ENCODE results near the gene TMEM19. TPM values are rescaled to one million over a fixed set of nuclear protein-coding genes. Genes with fewer than 3 reads are reported as not detected.

The TMEM19 gene
- total RNA-seq, 4 donors from 2014 or later: 9.6 to 24.2 (median 16.6) TPM

GRCh38 chr12:71702590-71702989 is 16.7 kb downstream of the TMEM19 start:
- no peaks in the 10 kb centered on the region for H3K27me3 ChIP-seq
- intact Hi-C loops (cut with DNase I): no loop called here
- no peak overlapping the region for H3K4me3 ChIP-seq
- 78% methylated on average over 4 of the region's 5 CpGs for WGBS
- H3K27ac ChIP-seq (replicated peaks in 1 of 4): no peak overlapping the region
- TF ChIP-seq CTCF (IDR thresholded peaks at IDR 0.05): no peak
- TF ChIP-seq POLR2A (IDR thresholded peaks at IDR 0.05; ENCODE audit: low read depth): no peak
- no peaks in the 10 kb centered on the region for H3K4me1 ChIP-seq
- H3K9me3 ChIP-seq: no peaks in the 10 kb centered on the region
- peaks cover 28 to 74% (median 45%) of the 10 kb centered on the region in 4 donors for H3K36me3 ChIP-seq
- no peak for DNase-seq (ENCODE audit: extremely low spot score)

- TF ChIP-seq POLR2AphosphoS5 (IDR thresholded peaks at IDR 0.05) (no peak), EP300 (IDR thresholded peaks at IDR 0.05) (no peak), POLR2A (IDR thresholded peaks at IDR 0.05; ENCODE audit: low read depth) (no peak), CTCF (IDR thresholded peaks at IDR 0.05) (no peak)
- Histone ChIP-seq H3K4me1 (no peaks in the 10 kb centered on the region), H3K36me3 (peaks cover 28 to 67% (median 42%) of the 10 kb centered on the region in 4 donors), H3K27me3 (no peaks in the 10 kb centered on the region), H3K9me3 (no peaks in the 10 kb centered on the region), H3K27ac (replicated peaks in 1 of 4) (no peak overlapping the region), H3K4me3 (no peak overlapping the region)
- intact Hi-C loops (cut with DNase I): no loop called here
- no peak for DNase-seq (ENCODE audit: extremely low spot score)
- WGBS: 78% methylated on average over 2 of the region's 2 CpGs
Measured at GRCh38 chr12:71703206-71703605, 17.3 kb downstream of the TMEM19 start.

- no peak for TF ChIP-seq EP300 (IDR thresholded peaks at IDR 0.05)
- TF ChIP-seq CTCF (IDR thresholded peaks at IDR 0.05): no peak
- no peak for TF ChIP-seq POLR2AphosphoS5 (IDR thresholded peaks at IDR 0.05)
- TF ChIP-seq POLR2A (IDR thresholded peaks at IDR 0.05; ENCODE audit: low read depth): no peak
- Histone ChIP-seq H3K9me3 (no peaks in the 10 kb centered on the region), H3K27me3 (no peaks in the 10 kb centered on the region), H3K4me3 (no peak overlapping the region), H3K27ac (replicated peaks in 1 of 4) (no peak overlapping the region), H3K4me1 (no peaks in the 10 kb centered on the region), H3K36me3 (peaks cover 11 to 50% (median 25%) of the 10 kb centered on the region in 4 donors)
- DNase-seq (ENCODE audit: extremely low spot score): no peak
- intact Hi-C loops (cut with DNase I): no loop called here
- WGBS: 96% methylated on average over 2 of the region's 2 CpGs
Measured at GRCh38 chr12:71704920-71705319, 19.0 kb downstream of the TMEM19 start.

- no peak for TF ChIP-seq EP300 (IDR thresholded peaks at IDR 0.05)
- TF ChIP-seq POLR2A (IDR thresholded peaks at IDR 0.05; ENCODE audit: low read depth): no peak
- TF ChIP-seq POLR2AphosphoS5 (IDR thresholded peaks at IDR 0.05): no peak
- no peak for TF ChIP-seq CTCF (IDR thresholded peaks at IDR 0.05)
- Histone ChIP-seq H3K27me3 (no peaks in the 10 kb centered on the region), H3K9me3 (peaks cover 0 to 10% (median 7%) of the 10 kb centered on the region in 4 donors), H3K4me1 (no peaks in the 10 kb centered on the region), H3K36me3 (peaks cover 0 to 26% (median 3%) of the 10 kb centered on the region in 4 donors), H3K4me3 (no peak overlapping the region), H3K27ac (replicated peaks in 1 of 4) (no peak overlapping the region)
- DNase-seq (ENCODE audit: extremely low spot score): no peak
- intact Hi-C loops (cut with DNase I): no loop called here
- WGBS: 100% methylated on average over 1 of the region's 1 CpG
Measured at GRCh38 chr12:71708658-71709057, 22.8 kb downstream of the TMEM19 start.
